ENCODE measurements around the gene INSIG2.
A peak's percentile ranks its signal among the peaks of the same experiment; 100 is the strongest.

INSIG2 gene

GRCh38 chr2:118088051-118089024 is at the start of gene INSIG2:
Gene INSIG2, plus strand, starts transcription at chr2:118088471. Its CDS starts 8,086 bp downstream, at chr2:118096557.
- DNase-seq, result peak; percentile 89

DNA sequence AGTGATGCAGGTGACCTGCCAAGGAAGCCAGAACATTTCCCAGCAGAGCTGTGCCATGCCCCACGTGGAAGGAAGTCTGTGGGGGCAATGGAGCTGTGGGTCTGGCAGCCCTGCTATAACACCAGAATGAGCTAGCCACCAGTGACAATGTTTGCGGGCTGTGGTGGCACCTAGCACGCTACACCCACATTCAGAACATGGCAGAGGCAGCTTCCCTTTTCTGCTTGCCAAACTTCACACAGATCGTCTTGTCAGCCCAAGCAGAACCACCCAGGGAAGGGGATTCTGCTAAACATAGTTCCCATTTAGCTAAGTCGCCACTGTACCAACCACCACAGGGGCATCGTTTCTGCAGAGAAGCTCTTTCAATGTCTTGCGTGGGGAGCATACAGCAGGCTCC is 47.4 kb upstream of the INSIG2 start:
- DNase-seq, result no peak

DNA sequence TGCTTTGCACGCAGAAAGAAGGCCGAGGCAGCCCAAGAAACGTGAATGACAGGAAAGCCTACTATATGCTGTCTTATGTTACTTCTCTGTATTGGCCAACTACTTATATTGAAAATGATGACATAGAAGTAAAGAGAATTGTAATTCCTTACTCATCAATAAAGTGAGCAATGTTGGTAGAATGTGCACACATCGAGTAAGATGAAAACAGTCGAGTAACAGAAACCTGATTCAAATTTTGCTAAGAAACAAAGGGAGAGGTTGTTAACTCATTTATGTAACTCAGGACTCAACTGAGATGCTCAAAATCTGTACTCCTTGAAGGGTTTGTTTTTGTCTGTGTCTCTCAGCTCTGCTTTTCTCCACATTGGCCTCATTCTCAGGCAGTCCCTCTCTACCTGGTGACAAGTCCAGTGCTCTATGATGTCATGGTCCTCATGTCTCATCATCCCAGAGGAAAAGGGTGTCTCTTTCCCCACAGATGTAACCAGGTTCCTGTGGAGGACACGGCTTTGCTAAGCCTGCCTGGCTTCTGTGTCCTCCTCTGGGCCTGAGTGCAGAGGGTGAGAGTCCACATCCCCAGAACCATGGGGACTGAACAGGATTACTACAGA is 44.1 kb upstream of the INSIG2 start:
- no peak for DNase-seq

DNA sequence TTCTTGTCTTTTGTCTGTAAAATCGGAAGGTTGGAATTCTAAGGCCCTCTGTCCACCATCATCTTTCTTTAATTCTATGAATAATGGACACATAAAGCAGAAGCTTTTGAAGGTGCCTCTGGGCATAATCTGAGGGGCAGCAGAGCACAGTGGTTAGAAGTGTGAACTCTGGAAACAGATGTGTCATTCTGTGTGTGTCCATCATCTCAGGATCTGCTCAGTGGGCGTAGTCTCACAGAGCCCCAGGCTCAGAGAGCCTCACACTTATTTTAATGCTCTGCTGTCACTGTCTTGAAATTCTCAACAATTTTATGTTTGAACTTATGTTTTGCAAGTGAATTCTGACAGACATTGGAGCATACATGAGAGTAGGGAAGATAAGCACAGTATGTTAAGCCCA is 43.4 kb upstream of the INSIG2 start:
- no peak for DNase-seq

GRCh38 chr2:118045286-118045685 is 43.0 kb upstream of the INSIG2 start:
- DNase-seq, result no peak

GRCh38 chr2:118046634-118047210 is 41.5 kb upstream of the INSIG2 start:
- DNase-seq, result peak; percentile 17

GRCh38 chr2:118047380-118047826 is 40.9 kb upstream of the INSIG2 start:
- DNase-seq, result no peak

DNA sequence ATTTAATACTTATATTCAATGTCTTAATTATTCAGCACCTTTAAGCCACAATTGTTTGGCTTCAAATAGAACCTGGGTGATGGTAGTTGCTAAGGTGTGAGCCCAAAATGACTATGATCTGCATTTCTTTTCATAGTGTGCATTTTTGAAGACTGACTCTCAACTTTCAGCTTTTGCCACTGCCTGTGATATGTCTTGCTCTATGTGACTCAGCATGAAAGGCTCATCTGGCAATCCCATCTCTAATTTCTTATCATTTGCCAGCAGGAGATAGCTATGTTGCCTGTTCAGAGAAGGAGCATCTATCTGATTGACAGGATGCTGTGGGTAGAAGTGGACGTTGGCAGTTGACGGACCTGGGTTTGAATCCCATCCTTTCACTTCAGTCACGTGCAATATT is 39.9 kb upstream of the INSIG2 start:
- no peak for DNase-seq

- DNase-seq, result no peak
Measured at GRCh38 chr2:118049140-118049815, 39.0 kb upstream of the INSIG2 start.

DNA sequence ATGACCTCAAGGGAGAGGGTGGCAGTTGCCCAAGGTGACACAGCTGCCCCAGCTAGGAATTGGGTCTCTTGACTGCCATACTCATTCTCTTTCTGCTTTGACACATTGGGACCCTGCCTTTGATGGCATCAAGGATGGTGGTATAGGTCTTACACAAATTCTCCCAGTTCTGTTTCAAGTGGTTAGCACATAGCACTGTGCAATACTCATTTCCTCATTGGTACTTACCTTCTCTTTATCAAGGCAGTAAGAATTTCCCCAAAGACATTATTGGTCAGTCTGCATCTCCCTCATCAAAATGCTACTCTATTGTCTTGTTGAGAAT is 38.5 kb upstream of the INSIG2 start:
- DNase-seq, result no peak

- DNase-seq, result no peak
Measured at GRCh38 chr2:118050386-118050785, 37.9 kb upstream of the INSIG2 start.

DNA sequence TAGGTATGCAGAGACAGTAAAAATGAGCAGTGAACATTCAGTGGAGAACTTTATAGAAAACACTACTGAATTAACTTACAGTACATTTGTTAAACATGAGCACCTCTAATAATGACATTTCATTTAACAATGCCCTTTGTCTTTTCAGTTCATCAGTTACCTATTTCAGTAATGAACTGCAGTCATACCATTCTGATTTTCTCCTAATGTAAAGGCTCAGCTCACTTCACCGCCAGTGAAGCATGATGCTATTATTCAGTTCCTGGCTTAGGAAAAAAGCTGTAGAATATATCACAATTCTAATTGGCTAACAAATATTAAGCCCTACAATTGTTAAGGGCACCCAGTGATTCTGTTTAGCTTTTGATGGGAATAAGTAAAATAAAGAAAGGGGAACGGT is 37.3 kb upstream of the INSIG2 start:
- no peak for DNase-seq

DNA sequence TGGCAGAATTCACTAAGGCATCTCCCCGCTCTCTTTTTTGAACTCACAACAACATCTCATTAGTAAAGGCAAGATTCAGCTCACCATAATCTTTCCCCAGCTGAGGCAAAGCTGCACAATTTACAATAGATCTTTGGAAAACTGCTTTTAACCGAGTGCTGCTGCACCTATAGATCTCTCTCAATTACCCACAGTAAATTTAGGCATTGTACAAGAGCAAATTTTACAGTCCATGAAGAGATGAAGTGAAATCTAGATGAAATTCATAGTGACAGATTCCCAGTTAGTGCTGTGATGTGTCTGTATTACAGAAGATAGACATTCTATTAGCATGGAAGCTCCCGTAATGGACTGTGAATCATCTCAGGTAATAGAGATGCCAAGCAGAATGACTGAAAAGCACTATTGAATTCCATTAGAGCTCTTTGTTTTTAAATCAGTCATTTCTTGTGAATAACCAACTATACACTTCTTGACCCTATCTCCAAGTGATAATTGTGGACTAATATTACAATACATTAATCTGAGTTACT is 36.4 kb upstream of the INSIG2 start:
- DNase-seq, result no peak

DNA sequence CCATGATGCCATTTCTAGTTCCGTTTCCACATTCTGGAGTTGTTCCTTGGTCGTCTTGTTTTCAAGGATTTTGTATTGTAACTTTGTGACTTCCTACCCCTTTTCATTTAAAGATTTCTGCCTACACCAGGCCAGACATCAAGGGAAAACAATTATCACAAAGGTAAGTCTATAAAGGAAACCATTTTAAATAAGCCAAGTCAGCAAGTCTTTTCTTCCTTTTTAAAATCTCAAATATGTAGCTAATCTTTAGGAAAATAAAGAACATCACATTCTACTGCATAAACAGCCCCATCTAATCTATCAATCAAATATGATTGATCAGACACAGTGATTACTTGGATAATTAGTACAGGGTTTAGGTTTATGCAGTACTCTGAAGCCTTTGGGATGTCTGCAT is 35.8 kb upstream of the INSIG2 start:
- no peak for DNase-seq

DNA sequence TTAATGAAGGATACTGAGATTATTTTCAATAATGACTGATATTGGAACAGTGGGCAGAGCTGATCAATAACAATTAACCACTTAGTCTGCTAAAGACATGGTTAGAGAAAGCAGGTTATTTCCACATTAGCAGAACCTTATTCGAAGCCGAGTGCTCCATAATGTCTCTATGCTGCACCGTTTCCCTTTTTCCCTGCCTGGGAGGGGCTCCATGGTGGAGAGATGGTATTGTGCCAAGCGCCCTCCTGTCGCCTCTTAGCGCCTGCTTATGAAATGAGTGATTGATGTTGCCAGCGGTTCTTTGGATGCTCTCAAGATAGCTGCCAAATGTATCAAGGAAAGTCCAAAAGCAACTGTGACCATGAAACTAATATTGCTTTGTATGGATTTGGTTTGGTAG is 34.6 kb upstream of the INSIG2 start:
- no peak for DNase-seq

GRCh38 chr2:118054213-118055008 is 33.9 kb upstream of the INSIG2 start:
- no peak for DNase-seq

DNA sequence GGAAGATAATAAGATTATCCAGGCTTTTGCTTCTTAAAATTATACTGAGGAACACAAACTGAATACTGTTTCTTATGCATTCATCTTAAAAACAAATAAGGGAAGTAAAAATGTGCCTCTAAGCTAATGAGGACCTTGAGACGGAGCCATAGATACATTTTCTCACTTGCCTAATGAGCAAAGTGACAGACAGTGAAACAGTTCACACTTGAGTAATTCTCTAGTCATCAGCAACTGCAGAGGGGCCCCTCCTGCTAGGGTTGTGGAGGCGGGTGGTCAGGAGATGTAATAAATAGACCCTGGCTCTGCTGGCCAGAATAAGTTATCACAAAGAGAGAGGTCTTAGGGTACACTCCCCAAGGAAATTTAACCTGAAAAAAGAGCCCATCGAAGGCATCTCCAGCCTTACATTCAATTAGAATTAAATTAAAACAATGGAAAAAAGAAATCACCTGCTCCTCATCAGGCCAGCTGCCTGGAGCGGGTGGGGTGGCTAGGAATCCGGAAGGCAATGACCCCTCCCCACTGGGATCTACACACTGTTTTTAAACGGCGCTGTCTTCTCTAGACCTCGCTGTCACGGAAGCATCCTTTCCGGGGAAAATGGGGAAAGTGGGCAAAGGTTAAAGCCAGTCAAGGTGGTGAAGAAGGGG is 32.6 kb upstream of the INSIG2 start:
- no peak for DNase-seq

- no peak for DNase-seq
Measured at GRCh38 chr2:118056165-118056534, 32.1 kb upstream of the INSIG2 start.

GRCh38 chr2:118056801-118057200 is 31.5 kb upstream of the INSIG2 start:
- no peak for DNase-seq

DNA sequence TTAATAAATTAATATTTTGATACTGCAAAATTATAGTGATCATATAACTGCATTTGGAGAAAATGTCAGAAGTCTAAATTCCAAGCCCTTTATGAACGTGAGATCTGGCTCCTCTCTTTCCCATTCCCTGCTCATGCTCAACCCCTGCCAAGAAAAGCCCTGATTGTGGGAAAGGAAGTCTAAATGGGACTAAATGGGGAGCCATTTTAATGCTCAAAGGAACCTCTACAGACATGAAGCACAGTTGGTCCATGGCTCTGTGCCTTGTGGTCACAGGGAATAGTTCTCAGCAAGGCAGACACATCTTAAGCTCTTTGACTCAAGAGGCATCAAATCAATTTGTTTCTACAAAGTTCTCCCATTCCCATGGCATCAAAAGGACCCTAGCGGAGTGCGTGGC is 29.3 kb upstream of the INSIG2 start:
- DNase-seq, result no peak

DNA sequence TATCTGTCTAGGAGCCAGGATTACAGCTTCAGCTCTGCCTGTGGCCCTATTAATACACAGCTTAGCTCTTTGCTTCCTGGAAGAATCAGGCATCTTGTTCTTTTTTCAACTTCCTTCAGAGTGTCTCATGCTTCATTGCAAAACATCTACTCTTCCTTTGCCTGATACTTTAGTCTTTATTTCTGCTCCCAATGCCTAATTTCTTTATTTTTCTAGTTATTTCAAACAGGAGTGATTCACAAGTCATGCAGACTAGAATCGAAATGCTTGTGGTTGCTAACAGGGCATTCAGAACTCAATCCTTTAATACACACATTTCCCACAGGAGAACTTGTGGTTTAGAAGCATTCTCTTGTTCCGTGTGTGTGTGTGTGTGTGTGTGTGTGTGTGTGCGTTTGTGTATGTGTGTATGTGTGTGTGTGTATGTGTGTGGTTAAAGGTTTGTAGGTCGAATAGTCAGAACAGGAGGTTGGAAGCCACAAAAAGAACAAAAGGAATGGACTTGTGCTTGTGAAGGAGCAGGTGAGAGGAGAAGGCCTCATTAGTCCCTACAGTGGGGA is 28.3 kb upstream of the INSIG2 start:
- DNase-seq, result no peak

Measured in NCI-H2029 (cell line).